GM19351 (cell line): ENCODE data around the gene INHA.
A peak's percentile ranks its signal among the peaks of the same experiment; 100 is the strongest.

Experiments
- ATAC-seq: cut with Tn5 transposase; IDR thresholded peaks from one replicate; pipeline ENCODE4 v1.9.1; 2021; ENCODE audit warnings: mild to moderate bottlenecking, moderate library complexity; ENCODE audit not compliant: unreplicated experiment

The INHA gene

GRCh38 chr2:219557320-219557719 lies 14.8 kb upstream of the INHA start:
- no peak for ATAC-seq

DNA sequence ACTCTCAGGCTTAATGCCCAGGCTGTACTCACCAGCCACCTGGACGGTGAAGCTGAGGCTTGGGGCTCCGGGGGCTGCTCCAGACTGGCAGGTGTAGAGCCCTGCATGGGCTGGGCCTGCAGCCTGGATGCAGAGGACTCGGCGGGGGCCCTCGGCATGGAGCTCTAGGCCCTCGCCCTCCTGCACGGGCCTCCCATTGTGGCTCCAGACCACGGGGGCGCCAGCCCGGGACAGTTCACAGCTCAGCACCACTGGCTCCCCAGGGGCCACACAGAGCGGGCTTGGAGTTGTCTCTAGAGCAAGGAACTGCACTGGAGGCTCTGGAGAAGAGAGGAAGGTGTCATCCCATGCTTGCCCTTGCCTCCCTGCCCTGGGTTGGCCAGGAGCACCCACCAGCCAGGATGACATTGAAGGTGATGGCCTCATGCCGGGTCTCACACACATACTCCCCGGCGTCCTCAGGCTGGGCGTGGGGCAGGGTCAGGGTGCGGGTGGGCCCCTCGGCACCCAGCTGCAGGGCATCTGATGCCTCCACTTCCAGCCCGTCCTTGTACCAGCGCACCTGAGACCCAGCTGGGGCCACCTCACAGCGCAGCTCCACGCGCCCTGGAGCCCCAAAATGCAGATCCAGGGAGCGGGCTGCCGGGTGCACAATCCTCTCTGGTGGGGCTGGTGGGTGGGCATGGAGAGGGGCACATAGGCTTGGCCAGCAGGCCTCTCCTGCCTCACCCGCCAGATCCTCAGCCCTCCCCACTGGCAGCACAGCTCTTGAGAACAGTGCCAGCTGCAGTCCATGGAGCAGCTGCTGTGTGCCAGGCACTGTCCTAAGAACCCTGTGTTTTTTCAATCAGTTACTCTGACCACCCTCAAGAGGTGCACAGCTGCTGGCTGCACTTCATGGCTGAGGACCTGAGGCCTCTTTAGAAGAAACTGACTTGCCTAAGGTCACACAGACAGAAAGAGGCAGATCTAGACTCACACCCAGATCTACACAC lies 14.0 kb upstream of the INHA start:
- ATAC-seq: no peak

GRCh38 chr2:219559156-219559915 lies 12.8 kb upstream of the INHA start:
- ATAC-seq: no peak

DNA sequence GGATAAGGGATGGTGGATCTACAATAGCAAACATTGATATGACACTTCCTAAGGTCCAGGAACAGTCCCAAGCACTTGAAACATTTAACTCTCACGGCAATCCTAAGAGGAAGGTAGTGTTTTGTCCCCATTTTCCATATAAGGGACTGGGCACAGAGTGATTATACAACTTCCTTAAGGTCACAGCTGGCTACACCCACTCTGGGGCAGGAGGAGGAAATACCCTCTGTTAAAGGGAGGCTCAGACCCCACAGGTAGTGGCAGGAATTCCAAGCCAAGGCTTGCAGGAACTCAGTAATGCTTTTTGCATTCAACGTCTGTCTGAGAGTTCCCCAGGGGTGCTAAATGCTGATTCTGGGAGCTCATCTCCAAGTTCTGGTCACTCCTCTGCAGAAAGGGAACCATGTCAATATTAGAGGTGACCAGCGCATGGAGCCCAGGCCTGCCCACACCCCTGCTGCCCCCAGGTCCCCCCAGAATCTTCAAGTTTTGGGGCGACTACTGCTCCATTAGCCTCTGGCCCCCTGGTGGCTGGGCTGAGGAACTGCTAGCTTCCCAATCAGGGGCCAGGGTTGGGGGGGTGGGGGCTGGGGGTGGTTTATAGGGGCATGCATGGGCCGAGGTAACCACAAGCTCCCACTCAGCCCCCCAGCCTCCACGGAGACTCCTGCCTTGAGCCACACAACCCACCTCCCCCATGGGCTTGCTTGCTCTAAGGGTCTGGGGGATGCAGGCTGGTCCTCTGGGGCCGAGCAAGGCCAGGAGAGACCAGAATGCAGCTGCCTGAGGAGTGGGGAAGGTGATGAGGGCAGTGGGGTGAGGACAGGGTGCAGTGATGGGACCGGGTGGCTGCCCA lies 11.8 kb upstream of the INHA start:
- peak; percentile 62 for ATAC-seq

- ATAC-seq: no peak
These were observed 11.3 kb upstream of the INHA start for GRCh38 chr2:219560893-219561178.

DNA sequence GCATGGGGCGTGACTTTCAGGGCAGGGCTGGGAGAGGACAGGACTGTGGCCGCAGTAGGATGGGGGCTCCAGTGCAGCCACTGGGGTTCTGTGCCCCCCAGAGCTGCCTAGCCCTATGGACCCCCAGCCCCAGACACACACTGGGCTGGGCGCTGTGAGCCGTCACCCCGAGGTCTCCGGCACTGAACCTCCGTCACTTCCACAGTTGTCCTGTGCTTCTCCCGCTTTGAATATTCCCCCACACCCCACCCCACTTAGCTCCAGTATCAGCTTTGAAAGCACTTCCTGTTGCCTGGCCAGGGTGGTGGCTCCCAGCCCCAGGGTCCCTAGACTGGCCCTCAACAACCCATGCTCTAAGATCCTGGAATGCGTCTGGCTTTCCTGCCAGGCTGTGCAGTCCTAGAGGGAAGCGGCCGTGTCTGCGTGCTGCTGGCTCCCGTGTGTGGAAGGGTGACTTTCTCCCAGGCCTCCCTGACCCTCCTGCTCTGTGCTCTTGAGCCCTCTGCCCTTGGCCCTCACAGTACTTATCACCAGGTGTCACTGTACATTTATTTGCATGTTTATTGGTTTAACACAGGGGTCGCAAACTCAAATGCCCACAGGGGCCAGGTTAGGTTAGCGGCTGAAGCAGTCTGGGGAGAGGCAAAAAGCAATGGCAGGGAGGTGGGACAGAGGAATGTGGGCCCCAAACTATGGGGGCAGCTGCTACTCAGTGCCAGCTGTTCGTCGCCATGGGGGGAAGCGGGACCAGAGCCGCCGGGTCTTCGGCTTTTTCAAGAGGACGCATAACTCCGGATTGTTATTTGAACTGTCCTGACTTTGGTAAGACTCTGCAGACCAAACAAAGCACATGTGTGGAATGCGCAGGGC lies 10.7 kb upstream of the INHA start:
- no peak for ATAC-seq

DNA sequence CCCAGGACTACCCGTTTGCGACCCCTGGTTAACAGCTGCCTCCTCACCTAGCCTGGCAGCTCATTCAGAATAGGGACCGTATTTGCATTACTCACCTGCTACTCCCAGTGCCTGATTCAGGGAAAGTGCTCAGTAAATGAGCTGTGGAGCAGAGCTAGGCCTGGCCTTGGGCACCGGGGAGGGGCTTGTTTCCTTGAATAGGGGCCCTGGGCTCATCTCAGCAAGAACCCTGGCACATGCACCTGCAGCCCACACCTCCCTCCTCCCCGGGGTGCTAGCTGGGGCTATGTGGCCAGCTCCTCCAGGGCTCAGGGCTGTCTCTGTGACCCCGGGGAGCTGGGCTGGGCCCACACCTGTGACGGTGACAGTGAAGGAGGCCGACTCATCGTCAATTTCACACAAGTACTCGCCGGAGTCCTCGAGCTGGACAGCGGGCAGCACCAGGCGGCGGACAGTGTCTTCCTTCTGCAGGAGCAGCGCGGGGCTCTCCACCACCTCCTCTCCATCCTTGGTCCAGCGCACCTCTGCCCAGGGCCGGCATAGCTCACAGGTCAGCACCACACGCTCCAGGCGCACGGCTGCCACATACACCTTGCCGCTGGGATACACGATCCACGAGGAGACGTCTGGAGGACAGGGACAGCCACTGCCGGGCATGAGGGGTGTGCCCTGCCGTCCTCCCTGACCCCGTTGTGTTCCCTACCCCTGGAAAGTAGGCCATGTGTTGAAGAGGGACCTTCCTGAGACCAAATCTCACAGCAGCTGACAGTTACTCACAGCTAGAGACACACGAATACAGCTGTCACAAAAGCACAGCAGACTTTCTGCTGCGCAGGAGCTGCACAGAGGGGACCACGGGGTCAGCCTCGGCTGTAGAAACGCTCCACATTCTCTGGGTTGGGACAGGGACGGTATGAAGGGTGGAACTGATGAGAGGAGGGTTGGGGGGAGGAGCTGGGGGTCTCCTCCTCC lies 9.8 kb upstream of the INHA start:
- ATAC-seq: no peak

- ATAC-seq: no peak
These were observed 8.7 kb upstream of the INHA start for GRCh38 chr2:219563271-219563928.

GRCh38 chr2:219565130-219566080 lies 6.7 kb upstream of the INHA start:
- no peak for ATAC-seq

GRCh38 chr2:219566640-219567039 lies 5.5 kb upstream of the INHA start:
- ATAC-seq: no peak

- no peak for ATAC-seq
These were observed 5.0 kb upstream of the INHA start for GRCh38 chr2:219567131-219567530.

- ATAC-seq: no peak
These were observed 4.2 kb upstream of the INHA start for GRCh38 chr2:219567791-219568361.

GRCh38 chr2:219569041-219569440 lies 3.1 kb upstream of the INHA start:
- no peak for ATAC-seq

- no peak for ATAC-seq
These were observed 2.5 kb upstream of the INHA start for GRCh38 chr2:219569635-219570034.

- ATAC-seq: no peak
These were observed 1.8 kb upstream of the INHA start for GRCh38 chr2:219570194-219570923.

GRCh38 chr2:219570924-219571310 lies 1.2 kb upstream of the INHA start:
- no peak for ATAC-seq
